Right atrium auricular region (tissue), 2 donors: ENCODE results near the gene TOP3A. TPM values are rescaled to one million over a fixed set of nuclear protein-coding genes. Genes with fewer than 3 reads are reported as not detected.
"Not testable (repeated sequence)": the region's sequence is repeated elsewhere in the genome, so short reads cannot be mapped to it uniquely, and the experiment has no call there.

Experiments used
- DNase-seq: peaks from one replicate; pipeline ENCODE4 v3.0.0-alpha.2; 2019; ENCODE audit warnings: low spot score
- H3K27ac ChIP-seq, 2 donors: fragments of 200-600 bp; sonication (generic); 1 replicate in 1 of 2; 2 replicates in 1 of 2; pipeline ENCODE4 v1.5.1; 2016 to 2019
- H3K27me3 ChIP-seq, 2 donors: fragments of 200-600 bp; sonication (generic); one replicate each; pipeline versions ENCODE4 v1.5.1 to v1.6.0; 2017 to 2019
- H3K36me3 ChIP-seq: fragments of 200-600 bp; sonication (generic); one replicate; pipeline ENCODE4 v1.5.1; 2016
- H3K4me1 ChIP-seq, 2 donors: fragments of 200-600 bp; sonication (generic); one replicate each; pipeline versions ENCODE4 v1.5.1 to v1.6.0; 2017 to 2019
- H3K4me3 ChIP-seq, 2 donors: fragments of 200-600 bp; sonication (generic); 1 replicate in 1 of 2; 2 replicates in 1 of 2; pipeline ENCODE4 v1.5.1; 2017 to 2019; ENCODE audit warnings: mild to moderate bottlenecking in 1 of 2, moderate library complexity in 1 of 2
- H3K9me3 ChIP-seq, 2 donors: fragments of 200-600 bp; sonication (generic); one replicate each; pipeline ENCODE4 v1.5.1; 2019
- CTCF ChIP-seq, 2 donors: fragments of 200-600 bp; sonication (generic); IDR thresholded peaks; one replicate each; pipeline ENCODE4 v1.5.1; 2019; ENCODE audit warnings: antibody characterized with exemption in 2 of 2
- total RNA-seq, 2 donors: library from RNA; depleted of rRNA; stranded (reverse); fragments of >200 nt; gene quantifications; one replicate each; pipeline ENCODE4 v1.1.0, GENCODE V29; 2016

Gene TOP3A
- total RNA-seq, 2 donors from 2014 or later, result 12.6 to 18.8 TPM

GRCh38 chr17:18309202-18309601 is 5.6 kb downstream of the TOP3A start:
- peaks cover 32% of the 10 kb centered on the region for H3K36me3 ChIP-seq

GRCh38 chr17:18303206-18303605 is 11.6 kb downstream of the TOP3A start:
- not testable (repeated sequence) for H3K27ac ChIP-seq, H3K27me3 ChIP-seq, DNase-seq, H3K4me1 ChIP-seq, H3K9me3 ChIP-seq, H3K4me3 ChIP-seq
- H3K36me3 ChIP-seq, result peaks cover 75% of the 10 kb centered on the region

More at GRCh38 chr17:18309202-18309601, 5.6 kb downstream of the TOP3A start:
- no peaks in the 10 kb centered on the region for H3K27me3 ChIP-seq
- DNase-seq, result no peak
- TF ChIP-seq CTCF (IDR thresholded peaks at IDR 0.05), result no peak
- no peaks in the 10 kb centered on the region for H3K9me3 ChIP-seq
- peaks cover 0 to 19% of the 10 kb centered on the region in 2 donors for H3K4me1 ChIP-seq
- H3K27ac ChIP-seq, result no peak overlapping the region
- no peak overlapping the region for H3K4me3 ChIP-seq

GRCh38 chr17:18300725-18301480 is 13.9 kb downstream of the TOP3A start:
- Histone ChIP-seq H3K4me3 (no peak overlapping the region), H3K4me1 (no peaks in the 10 kb centered on the region), H3K9me3 (no peaks in the 10 kb centered on the region), H3K36me3 (peaks cover 55% of the 10 kb centered on the region), H3K27me3 (no peaks in the 10 kb centered on the region), H3K27ac (no peak overlapping the region)
- no peak for DNase-seq
- TF ChIP-seq CTCF (IDR thresholded peaks at IDR 0.05), result no peak

- H3K4me3 ChIP-seq, H3K27ac ChIP-seq, H3K27me3 ChIP-seq, H3K9me3 ChIP-seq, H3K4me1 ChIP-seq, DNase-seq: not testable (repeated sequence)
- peaks cover 38% of the 10 kb centered on the region for H3K36me3 ChIP-seq
Observed at GRCh38 chr17:18298061-18298460, 16.7 kb downstream of the TOP3A start.

GRCh38 chr17:18291718-18292540 is 22.9 kb downstream of the TOP3A start:
- H3K9me3 ChIP-seq, result no peaks in the 10 kb centered on the region
- H3K4me1 ChIP-seq, result no peaks in the 10 kb centered on the region
- H3K36me3 ChIP-seq, result peaks cover 50% of the 10 kb centered on the region
- no peak for TF ChIP-seq CTCF (IDR thresholded peaks at IDR 0.05)
- no peak overlapping the region for H3K27ac ChIP-seq
- no peak for DNase-seq
- H3K4me3 ChIP-seq, result no peak overlapping the region
- no peaks in the 10 kb centered on the region for H3K27me3 ChIP-seq

GRCh38 chr17:18285296-18285695 is 29.5 kb downstream of the TOP3A start:
- no peaks in the 10 kb centered on the region for H3K27me3 ChIP-seq
- DNase-seq, result no peak
- no peak for TF ChIP-seq CTCF (IDR thresholded peaks at IDR 0.05)
- peaks cover 85% of the 10 kb centered on the region for H3K36me3 ChIP-seq
- H3K4me3 ChIP-seq, result no peak overlapping the region
- H3K27ac ChIP-seq, result no peak overlapping the region
- peaks cover 0 to 5% of the 10 kb centered on the region in 2 donors for H3K4me1 ChIP-seq
- H3K9me3 ChIP-seq, result no peaks in the 10 kb centered on the region
